IMR-90 (cell line): ENCODE measurements around the gene PCK1. TPM values are rescaled to one million over a fixed set of nuclear protein-coding genes. Genes with fewer than 3 reads are reported as not detected.

Source experiments
- ATAC-seq: fragments of 200-7000 bp; cut with Tn5 transposase; 2 replicates; pipeline ENCODE4 v1.9.1; 2020; ENCODE audit warnings: low read depth, mild to moderate bottlenecking, moderate library complexity
- BruUV-seq: library from RNA; stranded (reverse); fragments of 400-500 nt; replicated peaks from 2 replicates; lab custom pipeline; 2021; lab: Mats Ljungman, UMichigan
- CTCF ChIA-PET: fragments of 300-600 bp; formaldehyde crosslinking; extraction: SDS; loops from one replicate; lab custom pipeline; 2021; ENCODE audit warnings: antibody characterized with exemption; lab: Yijun Ruan, JAX
- POLR2A ChIA-PET: fragments of 300-600 bp; sonication (Branson Sonifier 250); formaldehyde crosslinking; loops from one replicate; lab custom pipeline; 2022; ENCODE audit warnings: antibody characterized with exemption; ENCODE audit not compliant: unreplicated experiment; lab: Charles Lee
- DNase-seq: peaks from one replicate; pipeline ENCODE4 v3.0.0; 2013
- H2AFZ ChIP-seq: replicated peaks from 2 replicates; pipeline ENCODE3; 2013; ENCODE audit warnings: low read length, mild to moderate bottlenecking; ENCODE audit not compliant: poor library complexity
- H2AK5ac ChIP-seq: 2 replicates; pipeline ENCODE4 v1.6.1; 2013; ENCODE audit warnings: low read depth, low read length, inconsistent platforms
- H2AK9ac ChIP-seq: replicated peaks from 2 replicates; pipeline ENCODE3; 2013; ENCODE audit warnings: mild to moderate bottlenecking, low read depth, low read length, moderate library complexity; ENCODE audit not compliant: poor library complexity
- H2BK120ac ChIP-seq: 2 replicates; pipeline ENCODE4 v1.6.1; 2013; ENCODE audit warnings: low read depth, low read length, inconsistent platforms
- H2BK15ac ChIP-seq: 3 replicates; pipeline ENCODE4 v1.6.1; 2013; ENCODE audit warnings: low read depth, low read length, inconsistent platforms
- H2BK20ac ChIP-seq: 2 replicates; pipeline ENCODE4 v1.6.1; 2013; ENCODE audit warnings: low read depth, mild to moderate bottlenecking, inconsistent platforms, low read length, moderate library complexity
- H2BK5ac ChIP-seq: 2 replicates; pipeline ENCODE4 v1.6.1; 2013; ENCODE audit warnings: mild to moderate bottlenecking, low read depth, low read length, inconsistent platforms; ENCODE audit not compliant: poor library complexity, severe bottlenecking
- H3K14ac ChIP-seq: replicated peaks from 2 replicates; pipeline ENCODE4 v1.6.1; 2013; ENCODE audit warnings: low read depth, low read length, inconsistent platforms
- H3K18ac ChIP-seq: 2 replicates; pipeline ENCODE4 v1.6.1; 2013; ENCODE audit warnings: low read depth, low read length, control low read depth
- H3K23ac ChIP-seq: 2 replicates; pipeline ENCODE4 v1.6.1; 2013; ENCODE audit warnings: low read depth, low read length, inconsistent platforms
- H3K27ac ChIP-seq: 2 replicates; pipeline ENCODE4 v1.5.1; 2013; ENCODE audit warnings: mild to moderate bottlenecking, control low read depth, low read length; ENCODE audit not compliant: insufficient read depth
- H3K27me3 ChIP-seq: 2 replicates; pipeline ENCODE4 v1.6.1; 2013; ENCODE audit warnings: low read length; ENCODE audit not compliant: control insufficient read depth, insufficient read depth
- H3K36me3 ChIP-seq: 2 replicates; pipeline ENCODE4 v1.6.1; 2013; ENCODE audit warnings: low read length, mixed read lengths; ENCODE audit not compliant: control insufficient read depth, insufficient read depth
- H3K4ac ChIP-seq: 2 replicates; pipeline ENCODE4 v1.6.1; 2013; ENCODE audit warnings: low read depth, low read length, inconsistent platforms
- H3K4me1 ChIP-seq: 2 replicates; pipeline ENCODE4 v1.6.1; 2013; ENCODE audit warnings: low read length, mixed read lengths; ENCODE audit not compliant: control insufficient read depth, insufficient read depth
- H3K4me2 ChIP-seq: 2 replicates; pipeline ENCODE4 v1.6.1; 2013; ENCODE audit warnings: low read depth, mild to moderate bottlenecking, control low read depth, low read length, moderate library complexity
- H3K4me3 ChIP-seq: 2 replicates; pipeline ENCODE4 v1.5.1; 2013; ENCODE audit warnings: low read depth, mild to moderate bottlenecking, control low read depth, low read length, moderate library complexity; ENCODE audit not compliant: insufficient read depth
- H3K56ac ChIP-seq: 2 replicates; pipeline ENCODE4 v1.6.1; 2013; ENCODE audit warnings: low read length, inconsistent platforms; ENCODE audit not compliant: insufficient read depth; ENCODE audit errors: extremely low read depth
- H3K79me1 ChIP-seq, 2 experiments: 2 replicates each; pipeline ENCODE4 v1.6.1; 2013; ENCODE audit warnings: low read length in 2 of 2, inconsistent platforms in 1 of 2, low read depth in 1 of 2
- H3K9ac ChIP-seq: 2 replicates; pipeline ENCODE4 v1.6.1; 2013; ENCODE audit warnings: low read depth, low read length, control low read depth
- H3K9me1 ChIP-seq: 2 replicates; pipeline ENCODE4 v1.6.1; 2013; ENCODE audit warnings: low read length, inconsistent platforms; ENCODE audit not compliant: insufficient read depth
- H3K9me3 ChIP-seq: 2 replicates; pipeline ENCODE4 v1.6.1; 2013; ENCODE audit warnings: low read length; ENCODE audit not compliant: control insufficient read depth, insufficient read depth
- H4K20me1 ChIP-seq: 2 replicates; pipeline ENCODE4 v1.6.1; 2013; ENCODE audit warnings: low read length, inconsistent platforms; ENCODE audit not compliant: insufficient read depth
- H4K5ac ChIP-seq: 2 replicates; pipeline ENCODE4 v1.6.1; 2013; ENCODE audit warnings: mild to moderate bottlenecking, low read depth, low read length, control low read depth
- H4K8ac ChIP-seq, 2 experiments: 2 replicates each; pipeline ENCODE4 v1.6.1; 2013; ENCODE audit warnings: low read depth in 2 of 2, low read length in 2 of 2, control low read depth in 1 of 2, inconsistent platforms in 1 of 2
- H4K91ac ChIP-seq: 2 replicates; pipeline ENCODE4 v1.6.1; 2013; ENCODE audit warnings: low read depth, low read length, inconsistent platforms; ENCODE audit not compliant: insufficient read depth
- CEBPB ChIP-seq: IDR thresholded peaks from 2 replicates; pipeline ENCODE4 v1.6.1; 2012; ENCODE audit warnings: low read depth, low read length, improper control_type of control experiment
- CHD1 ChIP-seq: IDR thresholded peaks from 2 replicates; pipeline ENCODE4 v1.6.1; 2012; ENCODE audit warnings: low read depth, low read length, improper control_type of control experiment
- NFE2L2 ChIP-seq: fragments of 150-350 bp; IDR thresholded peaks from 2 replicates; pipeline ENCODE4 v1.6.1; 2016; ENCODE audit warnings: low read depth, mild to moderate bottlenecking, low read length
- POLR2A ChIP-seq: IDR thresholded peaks from 2 replicates; pipeline ENCODE4 v1.6.1; 2012; ENCODE audit warnings: mild to moderate bottlenecking, low read depth, low read length
- RFX5 ChIP-seq: IDR thresholded peaks from 2 replicates; pipeline ENCODE4 v1.8.0; 2012; ENCODE audit warnings: low read depth, mild to moderate bottlenecking, low read length, moderate library complexity
- WGBS, 2 experiments: methylation state at CpG; one replicate each; pipeline versions ENCODE4 v1.1.5 to v1.1.7; 2013; ENCODE audit warnings: missing lambda C conversion rate in 2 of 2; ENCODE audit not compliant: insufficient read length in 1 of 2; ENCODE audit errors: extremely low coverage in 2 of 2; 5-methylcytosine and 5-hydroxymethylcytosine counted together
- dilution Hi-C: fragments of 300-500 bp; cut with HindIII; formaldehyde crosslinking; loops from one replicate; pipeline ENCODE4 v1.14.3; 2018; ENCODE audit warnings: low sequenced_read_pairs; ENCODE audit not compliant: unreplicated experiment
- in situ Hi-C: fragments of 300-500 bp; cut with MboI; formaldehyde crosslinking; loops from 3 replicates; pipeline ENCODE4 v1.14.3; 2019; ENCODE audit warnings: low sequenced_read_pairs, inconsistent platforms, mixed read lengths
- intact Hi-C: fragments of 100-400 bp; cut with micrococcal nuclease; formaldehyde crosslinking; loops from 2 replicates; pipeline ENCODE4 v1.10.0; 2022
- polyA plus RNA-seq, 3 experiments: library from polyadenylated mRNA; depleted of rRNA; stranded (reverse); fragments of >200 nt; gene quantifications; 2 replicates each; pipeline ENCODE4 v1.2.3, GENCODE V29; 2012; ENCODE audit warnings: low replicate concordance in 1 of 3
- total RNA-seq: library from RNA; depleted of rRNA; stranded (reverse); fragments of >200 nt; gene quantifications from 2 replicates; pipeline ENCODE4 v1.2.3, GENCODE V29; 2012
- TF ChIP-seq, protein P1 (sequence below): fragments of 150-350 bp; IDR thresholded peaks from 2 replicates; pipeline ENCODE4 v1.6.1; 2016; ENCODE audit warnings: low read depth, mild to moderate bottlenecking, low read length, moderate library complexity, borderline replicate concordance

PCK1 gene
- total and polyA plus RNA-seq, 2 of the 4 experiments (the other 2 are of a cell fraction): not detected

GRCh38 chr20:57595041-57596030, 34.4 kb downstream of the PCK1 start:
- H3K4ac ChIP-seq: no peak overlapping the region
- no peak for TF ChIP-seq RFX5
- TF ChIP-seq CHD1: no peak
- TF ChIP-seq CEBPB: no peak
- TF ChIP-seq POLR2A: no peak
- no peak for TF ChIP-seq NFE2L2
- TF ChIP-seq, protein P1, sequence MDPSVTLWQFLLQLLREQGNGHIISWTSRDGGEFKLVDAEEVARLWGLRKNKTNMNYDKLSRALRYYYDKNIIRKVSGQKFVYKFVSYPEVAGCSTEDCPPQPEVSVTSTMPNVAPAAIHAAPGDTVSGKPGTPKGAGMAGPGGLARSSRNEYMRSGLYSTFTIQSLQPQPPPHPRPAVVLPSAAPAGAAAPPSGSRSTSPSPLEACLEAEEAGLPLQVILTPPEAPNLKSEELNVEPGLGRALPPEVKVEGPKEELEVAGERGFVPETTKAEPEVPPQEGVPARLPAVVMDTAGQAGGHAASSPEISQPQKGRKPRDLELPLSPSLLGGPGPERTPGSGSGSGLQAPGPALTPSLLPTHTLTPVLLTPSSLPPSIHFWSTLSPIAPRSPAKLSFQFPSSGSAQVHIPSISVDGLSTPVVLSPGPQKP: no peak
- ChIA-PET POLR2A (no interaction called here), CTCF (interaction anchor here (0.6 to 1.7 kb wide), 4 partner anchors 80 to 609 kb away, joined by 3 to 10 read pairs (median 4); no protein-coding TSS in a partner anchor)
- H3K79me1 ChIP-seq: no peaks in the 10 kb centered on the region
- dilution Hi-C loops (no loop called here), in situ Hi-C loops (loop anchor here (10.0 kb wide), 1 partner anchor 211 kb away; no protein-coding TSS in a partner anchor), intact Hi-C loops (no loop called here)
- H2AK9ac ChIP-seq: no peak overlapping the region
- no peak overlapping the region for H4K5ac ChIP-seq
- H3K4me1 ChIP-seq: no peaks in the 10 kb centered on the region
- no peak overlapping the region for H4K8ac ChIP-seq
- H3K4me3 ChIP-seq: no peak overlapping the region
- no peak overlapping the region for H2BK15ac ChIP-seq
- H3K18ac ChIP-seq: no peak overlapping the region
- ATAC-seq (no peak), DNase-seq (no peak)
- no peak overlapping the region for H3K9ac ChIP-seq
- 58% methylated on average over 15 of the region's 25 CpGs; no CpG with 5 or more reads in 1 of the 2 experiments for WGBS, 2 experiments
- H4K20me1 ChIP-seq: no peaks in the 10 kb centered on the region; the same call in 1 of the 2 replicates
- H2AK5ac ChIP-seq: no peak overlapping the region
- H2BK120ac ChIP-seq: no peak overlapping the region
- no peak overlapping the region for H3K56ac ChIP-seq
- no peak overlapping the region for H2AFZ ChIP-seq
- H3K36me3 ChIP-seq: no peaks in the 10 kb centered on the region
- no peak overlapping the region for H3K4me2 ChIP-seq
- H3K9me1 ChIP-seq: no peaks in the 10 kb centered on the region
- H3K27me3 ChIP-seq: peaks cover 13% of the 10 kb centered on the region; the same call in 1 of the 2 replicates
- H3K9me3 ChIP-seq: no peaks in the 10 kb centered on the region
- no peak overlapping the region for H2BK20ac ChIP-seq
- BruUV-seq: no TSS peak
- no peak overlapping the region for H3K23ac ChIP-seq
- no peak overlapping the region for H3K27ac ChIP-seq
- no peak overlapping the region for H2BK5ac ChIP-seq
- H4K91ac ChIP-seq: no peak overlapping the region
- no peak overlapping the region for H3K14ac ChIP-seq
